22Rv1 (cell line): Measurements from ENCODE around the gene LHFPL2.

Experiments
- CTCF ChIP-seq: fragments of 450-650 bp; IDR thresholded peaks from 2 replicates; pipeline ENCODE4 v1.5.1; 2017; ENCODE audit warnings: mild to moderate bottlenecking
- ZFX ChIP-seq: fragments of 450-650 bp; IDR thresholded peaks from 2 replicates; pipeline ENCODE4 v1.6.1; 2017; ENCODE audit warnings: antibody characterized with exemption, borderline replicate concordance

GRCh38 chr5:78486218-78486617 is 162.4 kb downstream of the LHFPL2 start:
- no peak for TF ChIP-seq CTCF
- no peak for TF ChIP-seq ZFX
